Endodermal cell (in vitro differentiated cells): Measurements from ENCODE around the gene NRXN2. TPM values are rescaled to one million over a fixed set of nuclear protein-coding genes. Genes with fewer than 3 reads are reported as not detected.

ENCODE experiments used
- DNase-seq: peaks from one replicate; pipeline ENCODE4 v3.0.0-alpha.2; 2017
- H3K27ac ChIP-seq: 2 replicates; pipeline ENCODE4 v1.5.1; 2013; ENCODE audit warnings: mild to moderate bottlenecking, low read depth, low read length, moderate library complexity
- H3K27me3 ChIP-seq: 2 replicates; pipeline ENCODE4 v1.6.1; 2013; ENCODE audit warnings: mild to moderate bottlenecking, low read length, moderate library complexity; ENCODE audit not compliant: insufficient read depth, control insufficient read depth, poor library complexity, severe bottlenecking
- H3K36me3 ChIP-seq: 2 replicates; pipeline ENCODE4 v1.7.0; 2013; ENCODE audit warnings: mild to moderate bottlenecking, low read length, moderate library complexity; ENCODE audit not compliant: control insufficient read depth, insufficient read depth
- H3K4me1 ChIP-seq: one replicate; pipeline ENCODE4 v1.7.0; 2013; ENCODE audit warnings: low read length; ENCODE audit not compliant: control insufficient read depth, insufficient read depth
- H3K4me3 ChIP-seq: 2 replicates; pipeline ENCODE4 v1.5.1; 2013; ENCODE audit warnings: mild to moderate bottlenecking, low read length, moderate library complexity
- H3K9ac ChIP-seq: 2 replicates; pipeline ENCODE4 v1.6.1; 2013; ENCODE audit warnings: mild to moderate bottlenecking, low read length, moderate library complexity; ENCODE audit not compliant: poor library complexity, severe bottlenecking; ENCODE audit errors: extremely low read depth
- H3K9me3 ChIP-seq: 2 replicates; pipeline ENCODE4 v1.6.1; 2013; ENCODE audit warnings: mild to moderate bottlenecking, low read length, moderate library complexity; ENCODE audit not compliant: control insufficient read depth
- H3K27ac Mint-ChIP-seq: 2 replicates; pipeline ENCODE4 v1.8.0; 2020; ENCODE audit warnings: mixed read lengths
- H3K27me3 Mint-ChIP-seq: 2 replicates; pipeline ENCODE4 v1.8.0; 2021; ENCODE audit warnings: mild to moderate bottlenecking, mixed read lengths; ENCODE audit not compliant: insufficient read depth
- H3K36me3 Mint-ChIP-seq: 2 replicates; pipeline ENCODE4 v1.8.0; 2020; ENCODE audit warnings: low read depth, mixed read lengths
- H3K4me1 Mint-ChIP-seq: 2 replicates; pipeline ENCODE4 v1.8.0; 2020; ENCODE audit warnings: mixed read lengths
- H3K4me3 Mint-ChIP-seq: 2 replicates; pipeline ENCODE4 v1.8.0; 2020; ENCODE audit warnings: mild to moderate bottlenecking, moderate library complexity, mixed read lengths
- H3K9me3 Mint-ChIP-seq: 2 replicates; pipeline ENCODE4 v1.8.0; 2020; ENCODE audit warnings: mild to moderate bottlenecking, mixed read lengths
- CTCF ChIP-seq: fragments of 200-600 bp; sonication (generic); conservative IDR thresholded peaks from 2 replicates; pipeline ENCODE4 v1.5.0; 2021; ENCODE audit warnings: antibody characterized with exemption, mild to moderate bottlenecking
- WGBS, 2 experiments: methylation state at CpG; one replicate each; pipeline versions ENCODE4 v1.1.5 to v1.1.7; 2013; ENCODE audit warnings: missing lambda C conversion rate in 2 of 2, mixed read lengths in 1 of 2; ENCODE audit not compliant: insufficient coverage in 1 of 2, insufficient read length in 1 of 2; 5-methylcytosine and 5-hydroxymethylcytosine counted together
- total RNA-seq, 2 donors: library from RNA; stranded (reverse); fragmentation: NEBNext Ultra II Directional in 1 of 2; extraction: Animal tissue kit (Norgen Biotek cat#: 25700) in 1 of 2; gene quantifications; 2 replicates in 1 of 2; 3 replicates in 1 of 2; pipeline ENCODE4 v1.2.1, GENCODE V29; 2021

The NRXN2 gene
- total RNA-seq, 2 donors from 2014 or later: 1.00 to 1.5 TPM

- H3K9me3 Mint-ChIP-seq: no peaks in the 10 kb centered on the region
- peaks cover 74% of the 10 kb centered on the region for H3K27me3 Mint-ChIP-seq
- H3K27me3 ChIP-seq: peaks cover 14% of the 10 kb centered on the region
- H3K9me3 ChIP-seq: no peaks in the 10 kb centered on the region
- H3K9ac ChIP-seq: no peak overlapping the region
- WGBS, 2 experiments: 87 to 100% methylated on average over 2 to 7 of the region's 7 CpGs
- no peaks in the 10 kb centered on the region for H3K36me3 Mint-ChIP-seq
- DNase-seq: no peak
- H3K4me3 ChIP-seq: no peak overlapping the region
- no peak for TF ChIP-seq CTCF
- H3K4me1 ChIP-seq: no peaks in the 10 kb centered on the region
- no peaks in the 10 kb centered on the region for H3K36me3 ChIP-seq
- H3K27ac ChIP-seq: no peak overlapping the region
- no peak overlapping the region for H3K27ac Mint-ChIP-seq
- no peak overlapping the region for H3K4me3 Mint-ChIP-seq
- H3K4me1 Mint-ChIP-seq: no peaks in the 10 kb centered on the region
These were observed 89.3 kb downstream of the NRXN2 start for GRCh38 chr11:64633555-64634159.

- no peaks in the 10 kb centered on the region for H3K36me3 ChIP-seq
- no peak overlapping the region for H3K9ac ChIP-seq
- Mint-ChIP-seq H3K36me3 (no peaks in the 10 kb centered on the region), H3K27ac (no peak overlapping the region), H3K27me3 (peaks cover 73% of the 10 kb centered on the region), H3K9me3 (no peaks in the 10 kb centered on the region), H3K4me1 (no peaks in the 10 kb centered on the region), H3K4me3 (no peak overlapping the region)
- H3K27me3 ChIP-seq: peaks cover 4% of the 10 kb centered on the region
- H3K27ac ChIP-seq: no peak overlapping the region
- H3K4me3 ChIP-seq: no peak overlapping the region
- H3K9me3 ChIP-seq: no peaks in the 10 kb centered on the region
- H3K4me1 ChIP-seq: no peaks in the 10 kb centered on the region
- no peak for DNase-seq
- TF ChIP-seq CTCF: no peak
- WGBS, 2 experiments: 86 to 88% methylated on average over 1 to 10 of the region's 10 CpGs
These were observed 90.3 kb downstream of the NRXN2 start for GRCh38 chr11:64632654-64633053.

GRCh38 chr11:64632237-64632636 is 90.8 kb downstream of the NRXN2 start:
- H3K27ac Mint-ChIP-seq: no peak overlapping the region
- H3K36me3 Mint-ChIP-seq: no peaks in the 10 kb centered on the region
- TF ChIP-seq CTCF: no peak
- DNase-seq: no peak
- no peaks in the 10 kb centered on the region for H3K9me3 Mint-ChIP-seq
- Histone ChIP-seq H3K27me3 (peaks cover under 1% of the 10 kb centered on the region), H3K27ac (no peak overlapping the region), H3K36me3 (no peaks in the 10 kb centered on the region), H3K9ac (no peak overlapping the region), H3K4me3 (no peak overlapping the region), H3K4me1 (no peaks in the 10 kb centered on the region), H3K9me3 (no peaks in the 10 kb centered on the region)
- peaks cover 70% of the 10 kb centered on the region for H3K27me3 Mint-ChIP-seq
- 84 to 100% methylated on average over 1 to 6 of the region's 6 CpGs for WGBS, 2 experiments
- H3K4me3 Mint-ChIP-seq: no peak overlapping the region
- H3K4me1 Mint-ChIP-seq: no peaks in the 10 kb centered on the region
